Activated T-helper 1 cell treated with anti-CD3 and anti-CD28 coated beads, Interleukin-12 subunit alpha, Interleukin-12 subunit beta, Interleukin-2, Interleukin-4 antibody, amounts not matched to agents 30 ng/mL and 10 ng/mL and 1 ng/mL, durations not matched to agents 14 hours and 24 hours and 36 hours (primary cell): ENCODE data around the gene PLSCR2. TPM values are rescaled to one million over a fixed set of nuclear protein-coding genes. Genes with fewer than 3 reads are reported as not detected.

Source experiments
- DNase-seq: peaks from one replicate; pipeline ENCODE4 v3.0.0; 2021; ENCODE audit warnings: low spot score
- H3K27ac Mint-ChIP-seq: one replicate; pipeline ENCODE4 v1.8.0; 2021; ENCODE audit warnings: mild to moderate bottlenecking, mixed read lengths
- H3K27me3 Mint-ChIP-seq: one replicate; pipeline ENCODE4 v1.8.0; 2022; ENCODE audit warnings: mild to moderate bottlenecking, moderate library complexity, mixed read lengths; ENCODE audit not compliant: insufficient read depth
- H3K36me3 Mint-ChIP-seq: one replicate; pipeline ENCODE4 v1.8.0; 2021; ENCODE audit warnings: low read depth, mixed read lengths
- H3K4me1 Mint-ChIP-seq: one replicate; pipeline ENCODE4 v1.8.0; 2021; ENCODE audit warnings: low read depth, mixed read lengths
- H3K4me3 Mint-ChIP-seq: one replicate; pipeline ENCODE4 v1.8.0; 2021; ENCODE audit warnings: mild to moderate bottlenecking, moderate library complexity, mixed read lengths
- H3K9me3 Mint-ChIP-seq: one replicate; pipeline ENCODE4 v1.8.0; 2021; ENCODE audit warnings: mixed read lengths
- intact Hi-C: fragments of 100-400 bp; cut with micrococcal nuclease; formaldehyde crosslinking; loops from one replicate; pipeline ENCODE4 v1.15.1; 2024
- total RNA-seq: library from RNA; stranded (reverse); gene quantifications from 2 replicates; pipeline ENCODE4 v1.2.3, GENCODE V29; 2022

The PLSCR2 gene
- not detected in 2 replicates for total RNA-seq

- intact Hi-C loops: loop anchor here (2.0 kb wide), 2 partner anchors 25 to 73 kb away; no protein-coding TSS in a partner anchor
- Mint-ChIP-seq H3K4me3 (peak within 1 kb of the TSS; percentile 82), H3K36me3 (no peaks in the 10 kb centered on the region), H3K9me3 (no peaks in the 10 kb centered on the region), H3K27ac (peak within 1 kb of the TSS; percentile 50), H3K27me3 (peaks cover 4% of the 10 kb centered on the region), H3K4me1 (peaks cover 7% of the 10 kb centered on the region)
- peak; percentile 54 for DNase-seq
Measured at GRCh38 chr3:146469150-146470017, at the start of gene PLSCR2. Gene PLSCR2 (minus strand): TSS chr3:146469561. CDS start chr3:146459904, 9,657 bp downstream.

GRCh38 chr3:146517684-146518435 is 48.5 kb upstream of the PLSCR2 start:
- H3K27ac Mint-ChIP-seq: no peak overlapping the region
- H3K36me3 Mint-ChIP-seq: peaks cover 55% of the 10 kb centered on the region
- H3K27me3 Mint-ChIP-seq: no peaks in the 10 kb centered on the region
- intact Hi-C loops: loop anchor here (2.0 kb wide), 1 partner anchor 23 kb away; no protein-coding TSS in a partner anchor
- H3K4me3 Mint-ChIP-seq: no peak overlapping the region
- H3K4me1 Mint-ChIP-seq: peaks cover 40% of the 10 kb centered on the region
- H3K9me3 Mint-ChIP-seq: no peaks in the 10 kb centered on the region
- no peak for DNase-seq

GRCh38 chr3:146513386-146514051 is 44.2 kb upstream of the PLSCR2 start:
- Mint-ChIP-seq H3K4me1 (peaks cover 32% of the 10 kb centered on the region), H3K27ac (peak overlapping the region; percentile 58), H3K36me3 (peaks cover 43% of the 10 kb centered on the region), H3K4me3 (peak overlapping the region; percentile 5), H3K27me3 (no peaks in the 10 kb centered on the region), H3K9me3 (no peaks in the 10 kb centered on the region)
- DNase-seq: no peak
- intact Hi-C loops: no loop called here

GRCh38 chr3:146511402-146512134 is 42.2 kb upstream of the PLSCR2 start:
- intact Hi-C loops: no loop called here
- Mint-ChIP-seq H3K9me3 (no peaks in the 10 kb centered on the region), H3K36me3 (peaks cover 42% of the 10 kb centered on the region), H3K4me3 (no peak overlapping the region), H3K4me1 (peaks cover 42% of the 10 kb centered on the region), H3K27me3 (no peaks in the 10 kb centered on the region), H3K27ac (peak overlapping the region; percentile 15)
- no peak for DNase-seq

- intact Hi-C loops: no loop called here
- Mint-ChIP-seq H3K27ac (peak overlapping the region; percentile 52), H3K9me3 (no peaks in the 10 kb centered on the region), H3K4me3 (no peak overlapping the region), H3K27me3 (no peaks in the 10 kb centered on the region), H3K4me1 (peaks cover 39% of the 10 kb centered on the region), H3K36me3 (peaks cover 32% of the 10 kb centered on the region)
- no peak for DNase-seq
Measured at GRCh38 chr3:146507331-146508120, 38.2 kb upstream of the PLSCR2 start.

DNA sequence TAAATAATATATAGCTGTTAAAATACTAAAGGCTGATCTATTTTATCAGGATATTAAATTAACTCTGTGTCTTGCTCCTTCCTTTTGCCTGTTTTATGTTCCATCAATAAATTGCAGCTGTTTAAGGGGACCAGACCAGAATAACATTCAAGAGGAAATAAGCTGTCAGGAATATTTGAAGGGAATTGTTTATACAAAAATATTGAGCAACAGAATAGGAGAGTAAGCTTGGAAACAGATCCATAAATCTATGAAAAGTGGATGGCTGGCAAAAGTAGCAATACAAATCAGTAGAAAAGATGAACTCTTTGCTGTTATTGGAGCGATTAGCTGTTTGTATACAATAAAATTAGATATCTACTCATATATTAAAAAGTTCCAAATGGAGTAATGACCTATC is 36.2 kb upstream of the PLSCR2 start:
- Mint-ChIP-seq H3K9me3 (no peaks in the 10 kb centered on the region), H3K4me3 (no peak overlapping the region), H3K27ac (no peak overlapping the region), H3K36me3 (peaks cover 22% of the 10 kb centered on the region), H3K27me3 (no peaks in the 10 kb centered on the region), H3K4me1 (peaks cover 43% of the 10 kb centered on the region)
- intact Hi-C loops: no loop called here
- DNase-seq: no peak

GRCh38 chr3:146504498-146505197 is 35.3 kb upstream of the PLSCR2 start:
- H3K4me1 Mint-ChIP-seq: peaks cover 43% of the 10 kb centered on the region
- H3K4me3 Mint-ChIP-seq: no peak overlapping the region
- H3K27me3 Mint-ChIP-seq: no peaks in the 10 kb centered on the region
- no peaks in the 10 kb centered on the region for H3K9me3 Mint-ChIP-seq
- DNase-seq: no peak
- peaks cover 21% of the 10 kb centered on the region for H3K36me3 Mint-ChIP-seq
- H3K27ac Mint-ChIP-seq: no peak overlapping the region
- intact Hi-C loops: no loop called here

DNA sequence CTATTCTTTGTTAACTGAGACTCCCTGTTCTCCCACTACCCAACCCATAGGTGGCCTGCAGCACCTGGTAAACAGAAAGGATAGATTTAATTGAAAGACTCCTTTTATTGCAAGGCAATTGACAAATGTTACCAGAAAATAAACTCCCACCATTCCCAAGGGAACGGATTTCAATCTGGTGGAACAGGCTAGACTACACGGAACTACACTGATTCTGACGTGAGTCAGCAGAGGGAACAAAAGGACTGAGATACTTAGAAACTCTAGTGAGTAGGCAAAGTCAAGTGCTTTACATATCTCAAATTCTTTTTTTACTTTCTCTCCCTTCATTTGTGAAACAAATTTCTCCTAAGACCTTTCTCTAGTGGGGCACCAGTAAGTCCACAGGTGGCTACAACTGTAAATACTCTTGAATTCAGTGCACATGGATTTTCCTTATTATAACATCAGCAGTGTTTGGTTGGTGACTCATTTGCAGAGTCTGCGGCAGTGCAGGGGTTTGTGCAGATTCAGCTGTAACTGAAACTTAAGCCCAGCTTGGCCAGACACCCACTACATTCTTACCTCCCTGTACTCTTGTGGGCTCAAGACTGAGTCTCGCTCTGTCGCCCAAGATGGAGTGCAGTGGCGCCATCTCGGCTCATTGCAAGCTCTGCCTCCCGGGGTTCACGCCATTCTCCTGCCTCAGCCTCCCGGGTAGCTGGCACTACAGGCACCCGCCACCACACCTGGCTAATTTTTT is 34.3 kb upstream of the PLSCR2 start:
- H3K4me1 Mint-ChIP-seq: peaks cover 45% of the 10 kb centered on the region
- H3K9me3 Mint-ChIP-seq: no peaks in the 10 kb centered on the region
- H3K27ac Mint-ChIP-seq: peak overlapping the region; percentile 5
- H3K4me3 Mint-ChIP-seq: no peak overlapping the region
- H3K27me3 Mint-ChIP-seq: no peaks in the 10 kb centered on the region
- peaks cover 19% of the 10 kb centered on the region for H3K36me3 Mint-ChIP-seq
- DNase-seq: no peak
- intact Hi-C loops: loop anchor here (2.0 kb wide), 1 partner anchor 39 kb away; no protein-coding TSS in a partner anchor

DNA sequence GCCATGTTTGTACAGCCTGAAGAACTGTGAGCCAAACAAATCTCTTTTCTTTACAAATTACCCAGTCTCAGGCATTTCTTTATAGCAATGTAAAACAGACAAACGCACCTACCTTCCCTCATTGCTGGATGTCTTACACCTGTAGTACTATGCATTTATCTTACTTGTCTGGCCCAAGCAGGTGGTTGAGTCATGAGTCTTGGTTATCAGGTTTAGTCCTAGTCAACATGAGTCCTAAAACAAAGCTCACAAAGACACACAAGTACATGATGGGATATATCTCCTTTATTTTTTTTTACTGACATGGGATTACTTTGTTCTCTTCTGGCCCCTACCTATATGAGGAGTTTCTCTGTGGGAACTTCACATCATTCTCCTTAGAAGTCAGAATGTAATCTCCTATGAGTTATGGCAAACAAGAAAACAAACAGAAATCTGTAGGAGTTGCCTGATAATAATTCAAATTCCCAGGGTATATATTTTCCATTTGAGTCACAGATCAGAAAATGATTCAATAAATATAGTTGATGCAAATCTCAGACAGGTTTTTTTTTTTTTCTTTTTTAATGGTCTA is 33.6 kb upstream of the PLSCR2 start:
- H3K4me1 Mint-ChIP-seq: peaks cover 52% of the 10 kb centered on the region
- peaks cover 16% of the 10 kb centered on the region for H3K36me3 Mint-ChIP-seq
- no peaks in the 10 kb centered on the region for H3K9me3 Mint-ChIP-seq
- no peaks in the 10 kb centered on the region for H3K27me3 Mint-ChIP-seq
- H3K27ac Mint-ChIP-seq: no peak overlapping the region
- intact Hi-C loops: loop anchor here (2.0 kb wide), 1 partner anchor 40 kb away; no protein-coding TSS in a partner anchor
- DNase-seq: no peak
- no peak overlapping the region for H3K4me3 Mint-ChIP-seq

GRCh38 chr3:146501752-146502151 is 32.4 kb upstream of the PLSCR2 start:
- no peaks in the 10 kb centered on the region for H3K9me3 Mint-ChIP-seq
- intact Hi-C loops: loop anchor here (2.0 kb wide), 1 partner anchor 41 kb away; no protein-coding TSS in a partner anchor
- H3K4me3 Mint-ChIP-seq: no peak overlapping the region
- no peak overlapping the region for H3K27ac Mint-ChIP-seq
- peaks cover 48% of the 10 kb centered on the region for H3K4me1 Mint-ChIP-seq
- peaks cover 16% of the 10 kb centered on the region for H3K36me3 Mint-ChIP-seq
- H3K27me3 Mint-ChIP-seq: no peaks in the 10 kb centered on the region
- no peak for DNase-seq
